Measurements from ENCODE around the gene UBXN11. TPM values are rescaled to one million over a fixed set of nuclear protein-coding genes. Genes with fewer than 3 reads are reported as not detected.
A peak's percentile ranks its signal among the peaks of the same experiment; 100 is the strongest.

Gene UBXN11
- polyA plus RNA-seq, 1 experiment = 6.1 TPM

DNA sequence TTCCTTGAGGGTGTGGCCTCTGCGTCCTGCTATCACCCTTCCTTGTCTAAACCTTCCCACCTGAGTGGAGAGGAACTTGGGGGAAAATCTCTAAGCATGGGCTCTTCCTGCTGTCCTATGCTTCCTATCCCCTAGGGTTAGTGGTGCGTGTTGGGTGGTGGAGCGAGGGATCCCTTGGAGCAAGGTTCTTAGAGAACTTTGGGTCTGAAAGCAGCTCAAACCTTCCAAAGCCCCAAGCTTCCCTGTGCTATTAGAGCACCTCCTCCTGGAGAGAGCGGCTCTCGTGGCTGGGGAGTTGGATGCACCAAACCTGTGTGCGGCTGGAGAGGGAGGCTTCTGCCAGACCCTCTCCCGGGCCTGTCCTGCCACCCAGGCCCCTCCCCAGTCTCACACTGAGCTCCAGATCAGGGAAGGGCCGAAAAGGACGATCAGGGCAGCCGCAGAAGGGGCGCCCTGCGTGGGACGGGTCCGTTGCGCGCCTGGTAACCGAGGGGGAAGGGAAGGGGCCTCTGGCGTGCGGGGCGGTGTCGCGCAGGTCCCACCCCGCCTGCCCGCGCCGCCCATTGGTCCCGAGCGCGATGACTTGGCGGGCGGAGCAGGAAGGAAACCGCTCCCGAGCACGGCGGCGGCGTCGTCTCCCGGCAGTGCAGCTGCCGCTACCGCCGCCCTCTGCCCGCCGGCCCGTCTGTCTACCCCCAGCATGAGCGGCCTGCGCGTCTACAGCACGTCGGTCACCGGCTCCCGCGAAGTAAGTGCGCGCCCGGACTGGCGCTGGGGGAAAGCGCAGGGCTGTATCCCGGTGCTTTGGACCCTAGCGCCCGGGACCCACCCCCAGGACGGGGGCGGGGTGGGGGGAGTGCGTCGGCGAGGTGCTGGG is 26.7 kb downstream of the UBXN11 start, which contains the start of gene SH3BGRL3:
Gene SH3BGRL3 (plus strand): TSS at position 631 of the 877 bp plus-strand sequence. CDS start 70 bp downstream, at position 701.
- DNase-seq (ENCODE audit: low read depth, low spot score) = peak; percentile 24
- TF ChIP-seq, protein P1, sequence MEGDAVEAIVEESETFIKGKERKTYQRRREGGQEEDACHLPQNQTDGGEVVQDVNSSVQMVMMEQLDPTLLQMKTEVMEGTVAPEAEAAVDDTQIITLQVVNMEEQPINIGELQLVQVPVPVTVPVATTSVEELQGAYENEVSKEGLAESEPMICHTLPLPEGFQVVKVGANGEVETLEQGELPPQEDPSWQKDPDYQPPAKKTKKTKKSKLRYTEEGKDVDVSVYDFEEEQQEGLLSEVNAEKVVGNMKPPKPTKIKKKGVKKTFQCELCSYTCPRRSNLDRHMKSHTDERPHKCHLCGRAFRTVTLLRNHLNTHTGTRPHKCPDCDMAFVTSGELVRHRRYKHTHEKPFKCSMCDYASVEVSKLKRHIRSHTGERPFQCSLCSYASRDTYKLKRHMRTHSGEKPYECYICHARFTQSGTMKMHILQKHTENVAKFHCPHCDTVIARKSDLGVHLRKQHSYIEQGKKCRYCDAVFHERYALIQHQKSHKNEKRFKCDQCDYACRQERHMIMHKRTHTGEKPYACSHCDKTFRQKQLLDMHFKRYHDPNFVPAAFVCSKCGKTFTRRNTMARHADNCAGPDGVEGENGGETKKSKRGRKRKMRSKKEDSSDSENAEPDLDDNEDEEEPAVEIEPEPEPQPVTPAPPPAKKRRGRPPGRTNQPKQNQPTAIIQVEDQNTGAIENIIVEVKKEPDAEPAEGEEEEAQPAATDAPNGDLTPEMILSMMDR (IDR thresholded peaks at IDR 0.05; ENCODE audit: low read depth, low read length) = peak; percentile 62
- ChIA-PET POLR2A (interaction anchor here (0.7 to 1.0 kb wide), 2 partner anchors 45 to 46 kb away, joined by 3 read pairs; partner anchors contain the start of gene CEP85), CTCF (interaction anchor here (1.2 to 1.4 kb wide), 4 partner anchors 42 to 137 kb away, joined by 3 to 5 read pairs (median 4); partner anchors contain the start of gene CEP85)
- H3K27me3 ChIP-seq (ENCODE audit: control insufficient read depth, insufficient read depth, low read length) = no peaks in the 10 kb centered on the region
- H3K4me3 ChIP-seq (ENCODE audit: low read depth, low read length) = peak within 1 kb of the TSS; percentile 84
- no peaks in the 10 kb centered on the region; the same call in 1 of the 2 replicates for H3K9me3 ChIP-seq (ENCODE audit: control insufficient read depth, insufficient read depth, low read length)
- peak within 1 kb of the TSS; percentile 84 for H3K27ac ChIP-seq (ENCODE audit: low read depth, low read length)

DNA sequence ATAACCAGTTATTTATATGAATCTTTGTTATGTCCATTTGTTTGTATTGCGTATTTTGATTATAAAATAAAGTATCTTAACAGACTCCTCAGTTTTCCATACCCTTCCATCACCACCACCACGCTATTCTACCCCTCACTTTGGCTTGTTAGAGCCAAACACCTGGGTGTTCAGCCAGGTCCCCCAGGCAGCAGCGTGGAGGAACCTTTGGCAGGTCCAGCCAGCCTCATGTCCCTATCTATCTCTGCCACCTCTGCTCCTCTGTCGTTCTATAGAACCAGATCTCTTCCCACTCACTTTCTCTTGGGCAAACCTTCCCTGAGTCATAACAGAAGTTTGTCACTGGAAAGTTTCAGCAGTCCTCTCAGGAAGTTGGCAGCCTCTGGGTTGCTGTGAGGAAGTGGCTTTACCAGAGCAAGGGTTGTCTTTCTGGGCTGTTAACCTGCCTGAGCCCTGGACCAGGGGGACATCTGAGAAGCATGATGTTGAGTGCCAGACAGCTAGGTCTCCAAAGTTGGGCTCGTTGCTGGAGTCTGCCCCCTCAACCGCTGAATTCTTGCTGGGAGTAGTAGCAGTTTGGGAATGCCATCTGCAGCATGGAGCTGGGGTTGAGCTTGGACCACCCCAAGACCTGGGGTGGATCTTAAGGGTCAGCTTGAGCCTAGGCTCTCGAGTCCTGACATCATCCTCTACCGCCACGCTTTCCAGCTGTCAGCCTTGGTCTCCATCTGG is 27.5 kb downstream of the UBXN11 start:
- peak overlapping the region; percentile 77 for H3K27ac ChIP-seq (ENCODE audit: low read depth, low read length)
- H3K27me3 ChIP-seq (ENCODE audit: control insufficient read depth, insufficient read depth, low read length) = no peaks in the 10 kb centered on the region
- POLR2A ChIA-PET = interaction anchor here (1.0 kb wide), 1 partner anchor 44 kb away, joined by 3 read pairs; no protein-coding TSS in a partner anchor
- CTCF ChIA-PET = interaction anchor here (1.2 to 5.7 kb wide), 6 partner anchors 42 to 138 kb away, joined by 3 to 62 read pairs (median 4); partner anchors contain the start of gene CEP85
- no peaks in the 10 kb centered on the region; the same call in 1 of the 2 replicates for H3K9me3 ChIP-seq (ENCODE audit: control insufficient read depth, insufficient read depth, low read length)
- TF ChIP-seq, protein P1 (IDR thresholded peaks at IDR 0.05; ENCODE audit: low read depth, low read length) = no peak
- DNase-seq (ENCODE audit: low read depth, low spot score) = no peak
- H3K4me3 ChIP-seq (ENCODE audit: low read depth, low read length) = peak overlapping the region; percentile 84

DNA sequence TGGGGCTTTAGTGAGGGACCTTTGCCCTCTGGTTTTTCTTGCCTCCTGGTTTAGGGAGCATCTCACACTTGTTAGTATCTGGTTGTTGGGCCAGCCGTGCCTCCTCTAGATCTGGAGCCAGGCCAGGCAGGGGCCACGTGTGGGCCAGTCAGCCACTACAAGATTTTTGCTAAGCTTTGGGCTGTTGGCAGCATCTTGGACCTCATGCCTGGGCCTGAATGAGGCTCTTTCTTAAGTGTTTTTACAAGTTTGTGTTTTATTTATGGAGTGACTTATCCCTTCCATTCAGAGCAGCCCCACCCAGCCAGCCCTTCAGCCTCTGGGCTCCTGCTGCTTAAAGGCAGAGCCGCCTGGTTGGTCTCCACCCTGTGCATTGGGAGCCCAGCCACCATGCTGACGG is 28.1 kb downstream of the UBXN11 start:
- Histone ChIP-seq H3K27me3 (ENCODE audit: control insufficient read depth, insufficient read depth, low read length) (no peaks in the 10 kb centered on the region), H3K27ac (ENCODE audit: low read depth, low read length) (peak overlapping the region; percentile 77), H3K9me3 (ENCODE audit: control insufficient read depth, insufficient read depth, low read length) (no peaks in the 10 kb centered on the region; the same call in 1 of the 2 replicates), H3K4me3 (ENCODE audit: low read depth, low read length) (no peak overlapping the region)
- TF ChIP-seq, protein P1 (IDR thresholded peaks at IDR 0.05; ENCODE audit: low read depth, low read length) = no peak
- ChIA-PET POLR2A (no interaction called here), CTCF (interaction anchor here (1.2 to 5.7 kb wide), 2 partner anchors 43 to 113 kb away, joined by 3 to 62 read pairs; no protein-coding TSS in a partner anchor)
- DNase-seq (ENCODE audit: low read depth, low spot score) = no peak

DNA sequence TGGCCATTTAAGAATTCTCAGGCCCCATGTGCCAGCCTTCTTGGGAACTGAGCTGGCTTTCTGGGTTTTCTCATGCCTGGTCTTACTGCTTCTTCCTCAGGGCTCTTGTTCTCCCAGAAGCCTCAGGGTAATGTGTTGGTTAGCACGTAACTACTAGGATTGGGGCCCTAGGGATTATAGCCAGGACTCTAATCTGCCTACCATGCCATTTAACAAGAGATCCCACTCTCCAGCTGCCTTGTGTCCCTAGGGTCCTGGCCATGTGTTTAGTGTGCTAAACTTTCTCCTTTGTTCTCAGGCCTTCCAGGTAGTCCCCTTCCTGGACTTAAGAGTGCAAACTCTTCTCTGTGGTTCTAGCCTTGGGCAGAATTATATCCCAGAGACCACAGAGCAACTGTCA is 28.7 kb downstream of the UBXN11 start:
- ChIA-PET CTCF (interaction anchor here (0.6 to 5.7 kb wide), 6 partner anchors 8 to 139 kb away, joined by 3 to 62 read pairs (median 4); partner anchors contain the start of gene ZNF593), POLR2A (no interaction called here)
- Histone ChIP-seq H3K27ac (ENCODE audit: low read depth, low read length) (peak overlapping the region; percentile 77), H3K9me3 (ENCODE audit: control insufficient read depth, insufficient read depth, low read length) (no peaks in the 10 kb centered on the region; the same call in 1 of the 2 replicates), H3K27me3 (ENCODE audit: control insufficient read depth, insufficient read depth, low read length) (no peaks in the 10 kb centered on the region), H3K4me3 (ENCODE audit: low read depth, low read length) (no peak overlapping the region)
- no peak for DNase-seq (ENCODE audit: low read depth, low spot score)
- TF ChIP-seq, protein P1 (IDR thresholded peaks at IDR 0.05; ENCODE audit: low read depth, low read length) = no peak

Data from AG04450 (cell line).